Omental fat pad (tissue), 4 donors: Measurements from ENCODE around the gene ANKRD39. TPM values are rescaled to one million over a fixed set of nuclear protein-coding genes. Genes with fewer than 3 reads are reported as not detected.

Experiments used
- ATAC-seq: fragments of 150-250 bp; one replicate; pipeline ENCODE4 v1.9.1; 2016; ENCODE audit warnings: mild to moderate bottlenecking, moderate library complexity; ENCODE audit not compliant: low FRiP score
- DNase-seq: peaks from one replicate; pipeline ENCODE4 v3.0.0-alpha.2; 2019; ENCODE audit warnings: low spot score
- CTCF ChIP-seq, 3 donors: fragments of 450-650 bp; IDR thresholded peaks; one replicate each; pipeline ENCODE4 v1.5.1; 2016 to 2017; ENCODE audit warnings: antibody characterized with exemption in 3 of 3, mild to moderate bottlenecking in 3 of 3, moderate library complexity in 2 of 3
- total RNA-seq, 4 donors: library from RNA; depleted of rRNA; stranded (reverse); fragments of >200 nt; gene quantifications; one replicate each; pipeline ENCODE4 v1.1.0, GENCODE V29; 2016

The ANKRD39 gene
- total RNA-seq, 4 donors from 2014 or later = 6.6 to 15.3 (median 10.3) TPM

- no peak for DNase-seq
- ATAC-seq = no peak
- TF ChIP-seq CTCF (IDR thresholded peaks at IDR 0.05) = no peak
Observed at GRCh38 chr2:96887493-96888012, 29.7 kb upstream of the ANKRD39 start.

GRCh38 chr2:96885432-96886347, 27.9 kb upstream of the ANKRD39 start:
- TF ChIP-seq CTCF (IDR thresholded peaks at IDR 0.05) = no peak
- no peak for ATAC-seq
- DNase-seq = no peak

GRCh38 chr2:96884299-96885094, 26.7 kb upstream of the ANKRD39 start:
- no peak for TF ChIP-seq CTCF (IDR thresholded peaks at IDR 0.05)
- ATAC-seq (no peak), DNase-seq (no peak)

GRCh38 chr2:96883306-96883705, 25.5 kb upstream of the ANKRD39 start:
- TF ChIP-seq CTCF (IDR thresholded peaks at IDR 0.05) = no peak
- ATAC-seq = no peak
- no peak for DNase-seq

- TF ChIP-seq CTCF (IDR thresholded peaks at IDR 0.05) = no peak
- ATAC-seq = no peak
- no peak for DNase-seq
Observed at GRCh38 chr2:96882906-96883305, 25.1 kb upstream of the ANKRD39 start.

GRCh38 chr2:96882230-96882629, 24.4 kb upstream of the ANKRD39 start:
- no peak for ATAC-seq
- DNase-seq = no peak
- no peak for TF ChIP-seq CTCF (IDR thresholded peaks at IDR 0.05)
